GM21786 (cell line): ENCODE measurements around the gene MINDY3.
"Not testable (repeated sequence)": the region's sequence is repeated elsewhere in the genome, so short reads cannot be mapped to it uniquely, and the experiment has no call there.

ENCODE experiments used
- ATAC-seq: cut with Tn5 transposase; IDR thresholded peaks from one replicate; pipeline ENCODE4 v1.9.1; 2021; ENCODE audit not compliant: unreplicated experiment

Gene MINDY3

DNA sequence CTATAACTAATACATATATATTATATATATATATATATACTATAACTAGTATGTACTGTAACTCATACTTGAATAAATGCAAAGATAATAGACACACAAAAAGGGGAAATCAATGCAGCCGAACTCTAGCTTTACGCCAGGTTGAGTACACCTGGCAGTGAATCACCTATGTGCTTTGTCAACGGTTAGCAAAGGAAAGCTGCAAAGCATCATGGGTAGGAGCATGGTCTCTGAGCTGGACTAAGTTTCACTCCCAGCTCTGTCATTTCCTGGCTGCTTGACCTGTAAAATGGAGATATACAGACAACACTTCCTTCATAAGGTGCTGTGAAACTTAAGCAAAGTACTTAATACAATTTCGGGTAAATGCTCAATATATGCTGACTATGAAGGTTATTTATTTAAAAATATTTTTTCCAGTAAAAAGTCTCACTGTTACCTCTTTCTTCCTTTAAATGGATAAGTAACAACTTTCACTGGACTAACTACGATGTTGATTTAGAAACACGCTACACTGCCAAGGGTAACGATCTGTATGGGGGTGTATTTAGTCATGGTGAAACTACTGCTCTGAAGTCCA lies 78.8 kb downstream of the MINDY3 start:
- ATAC-seq: no peak

- ATAC-seq: no peak
These were observed 79.8 kb downstream of the MINDY3 start for GRCh38 chr10:15780353-15781135.

DNA sequence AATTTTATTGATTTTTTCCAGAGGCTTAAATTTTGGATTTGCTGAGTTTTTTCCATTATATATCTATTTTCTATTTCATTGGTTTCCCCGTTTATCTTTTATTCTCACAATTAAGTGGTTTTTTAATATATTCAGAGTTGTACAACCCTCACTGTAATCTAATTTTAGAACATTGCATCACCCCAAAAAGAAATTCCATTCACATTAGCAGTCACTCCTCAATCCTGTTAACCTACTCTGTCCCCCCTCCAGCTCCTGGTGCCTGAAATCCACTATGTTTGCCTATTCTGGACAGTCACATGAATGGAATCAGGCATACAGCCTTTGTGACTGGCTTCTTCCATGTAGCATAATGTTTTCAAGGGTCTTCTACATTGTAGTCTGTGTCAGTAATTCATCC lies 84.8 kb downstream of the MINDY3 start:
- no peak for ATAC-seq

GRCh38 chr10:15774534-15774933 lies 85.8 kb downstream of the MINDY3 start:
- not testable (repeated sequence) for ATAC-seq

DNA sequence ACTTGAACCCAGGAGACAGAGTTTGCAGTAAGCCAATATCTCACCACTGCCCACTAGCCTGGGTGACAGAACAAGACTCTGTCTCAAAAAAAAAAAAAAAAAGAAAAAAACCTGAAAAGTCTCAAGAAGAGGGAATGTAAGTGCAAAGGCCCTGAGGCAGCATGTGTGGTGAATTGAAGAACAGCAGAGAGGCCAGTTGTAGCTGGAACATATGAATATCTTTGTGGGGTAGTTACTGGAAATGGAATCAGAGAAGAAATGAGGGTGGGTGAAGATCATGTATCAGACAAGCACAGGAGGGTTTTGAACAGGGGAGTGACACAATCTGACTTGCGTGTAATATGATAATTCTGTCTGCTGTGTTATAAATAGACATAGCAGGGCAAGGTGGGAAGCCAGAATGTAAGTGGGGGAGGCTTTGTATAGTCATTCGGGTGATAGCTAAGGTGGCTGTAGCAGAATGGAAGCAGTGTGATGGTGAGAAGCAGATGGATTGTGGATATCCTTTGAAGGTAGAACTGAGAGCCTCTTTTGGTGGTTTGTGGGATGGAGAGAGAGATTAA lies 95.3 kb downstream of the MINDY3 start:
- no peak for ATAC-seq

- ATAC-seq: no peak
These were observed 97.3 kb downstream of the MINDY3 start for GRCh38 chr10:15763006-15763405.

DNA sequence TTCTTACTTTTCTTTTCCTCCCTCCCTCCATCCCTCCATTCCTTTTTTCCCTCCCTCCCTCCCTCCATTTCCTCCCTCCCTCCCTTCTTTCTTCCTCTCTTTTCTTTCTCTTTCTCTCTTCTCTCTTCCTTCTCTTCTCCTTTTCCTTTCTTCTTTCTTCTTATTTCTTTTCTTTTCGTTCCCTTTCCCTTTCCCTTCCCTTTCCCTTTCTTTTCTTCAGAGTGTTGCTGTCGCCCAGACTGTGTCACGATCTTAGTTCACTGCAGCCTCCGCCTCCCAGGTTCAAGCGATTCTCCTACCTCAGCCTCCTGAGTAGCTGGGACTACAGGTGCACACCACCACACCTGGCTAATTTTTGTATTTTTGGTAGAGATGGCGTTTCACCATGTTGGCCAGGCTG lies 98.1 kb downstream of the MINDY3 start:
- ATAC-seq: not testable (repeated sequence)

DNA sequence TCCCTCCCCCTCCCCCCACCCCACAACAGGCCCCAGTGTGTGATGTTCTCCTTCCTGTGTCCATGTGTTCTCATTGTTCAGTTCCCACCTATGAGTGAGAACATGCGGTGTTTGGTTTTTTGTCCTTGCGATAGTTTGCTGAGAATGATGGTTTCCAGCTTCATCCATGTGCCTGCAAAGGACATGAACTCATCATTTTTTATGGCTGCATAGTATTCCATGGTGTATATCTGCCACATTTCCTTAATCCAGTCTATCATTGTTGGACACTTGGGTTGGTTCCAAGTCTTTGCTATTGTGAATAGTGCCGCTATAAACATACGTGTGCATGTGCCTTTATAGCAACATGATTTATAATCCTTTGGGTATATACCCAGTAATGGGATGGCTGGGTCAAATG lies 99.1 kb downstream of the MINDY3 start:
- ATAC-seq: not testable (repeated sequence)

DNA sequence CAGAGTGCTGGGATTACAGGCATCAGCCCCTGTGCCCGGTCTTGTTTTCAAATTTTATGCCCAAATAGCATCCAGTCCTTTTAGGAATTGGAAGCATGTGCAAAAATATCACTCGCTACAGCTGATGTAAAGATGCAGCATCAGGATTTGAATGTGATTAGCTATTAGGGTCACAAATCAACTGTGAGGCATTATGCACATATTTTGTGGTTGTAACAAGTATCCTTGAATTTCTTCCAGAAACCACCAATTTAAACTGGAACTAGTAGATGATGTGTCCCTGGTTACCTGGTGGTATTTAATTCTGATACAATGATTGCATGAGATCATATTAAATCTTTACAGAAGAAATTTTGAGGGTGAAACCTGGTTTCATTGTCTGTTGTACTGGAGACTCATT lies 99.6 kb downstream of the MINDY3 start:
- no peak for ATAC-seq

GRCh38 chr10:15759265-15759664 lies 101.0 kb downstream of the MINDY3 start:
- no peak for ATAC-seq

DNA sequence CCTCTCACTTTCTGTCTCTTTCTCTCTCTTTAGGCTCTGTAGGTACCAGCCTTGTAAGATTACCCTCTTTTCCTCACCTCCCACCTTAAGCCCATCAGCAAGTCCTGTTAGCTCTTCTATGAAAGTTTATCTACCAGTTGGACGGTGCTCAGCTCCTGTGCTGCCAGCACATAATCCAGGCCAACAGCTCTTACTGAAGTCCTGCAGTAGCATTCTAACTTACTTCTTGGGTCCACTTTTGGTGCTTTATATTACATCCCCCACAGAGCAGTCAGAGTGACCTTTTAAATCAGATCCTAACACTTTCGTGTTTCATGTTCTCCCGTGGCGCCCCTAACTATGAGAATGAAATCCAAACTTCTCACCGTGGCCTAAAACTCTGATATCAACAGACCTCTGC lies 101.7 kb downstream of the MINDY3 start:
- ATAC-seq: no peak

GRCh38 chr10:15754937-15755336 lies 105.4 kb downstream of the MINDY3 start:
- ATAC-seq: no peak

DNA sequence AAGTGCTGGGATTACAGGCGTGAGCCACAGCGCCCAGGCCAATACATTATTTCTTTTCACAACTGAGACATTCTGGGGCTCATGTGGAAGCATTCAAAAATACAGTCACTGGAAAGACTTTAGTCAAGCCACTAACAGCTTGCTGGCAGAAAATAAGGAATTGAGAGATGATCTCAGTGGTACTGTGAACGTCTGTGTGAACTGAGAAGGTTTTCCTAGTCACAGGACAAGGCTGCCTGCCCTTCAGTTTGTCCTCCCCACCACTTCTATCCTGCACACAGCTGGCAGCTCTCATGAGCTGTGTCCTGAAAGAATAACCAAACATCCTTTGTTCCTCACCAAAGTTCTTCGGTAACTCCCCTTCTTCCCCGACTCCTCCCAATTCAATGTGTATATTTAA lies 109.3 kb downstream of the MINDY3 start:
- no peak for ATAC-seq

- ATAC-seq: no peak
These were observed 112.2 kb downstream of the MINDY3 start for GRCh38 chr10:15748126-15748525.

DNA sequence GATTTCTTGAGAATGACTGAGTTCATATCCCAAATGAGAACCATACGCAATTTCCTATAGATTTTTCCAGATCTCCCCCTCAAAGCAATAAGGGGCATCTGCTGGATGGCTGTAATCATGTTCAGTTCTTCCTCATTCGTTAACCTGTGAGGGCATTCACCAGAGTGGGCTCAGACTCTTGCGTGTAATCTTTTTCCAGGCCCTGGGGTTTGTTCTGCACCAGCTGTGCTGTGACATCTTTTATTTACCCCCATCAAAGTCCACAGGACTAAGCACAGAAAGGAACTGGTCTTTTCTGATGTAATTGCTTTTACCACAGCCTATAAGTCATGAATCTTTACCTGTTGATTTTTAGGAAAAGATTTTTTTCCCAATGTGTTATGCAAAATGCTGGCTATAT lies 112.7 kb downstream of the MINDY3 start:
- no peak for ATAC-seq

- no peak for ATAC-seq
These were observed 114.6 kb downstream of the MINDY3 start for GRCh38 chr10:15745751-15746150.

- no peak for ATAC-seq
These were observed 116.0 kb downstream of the MINDY3 start for GRCh38 chr10:15744217-15744865.

DNA sequence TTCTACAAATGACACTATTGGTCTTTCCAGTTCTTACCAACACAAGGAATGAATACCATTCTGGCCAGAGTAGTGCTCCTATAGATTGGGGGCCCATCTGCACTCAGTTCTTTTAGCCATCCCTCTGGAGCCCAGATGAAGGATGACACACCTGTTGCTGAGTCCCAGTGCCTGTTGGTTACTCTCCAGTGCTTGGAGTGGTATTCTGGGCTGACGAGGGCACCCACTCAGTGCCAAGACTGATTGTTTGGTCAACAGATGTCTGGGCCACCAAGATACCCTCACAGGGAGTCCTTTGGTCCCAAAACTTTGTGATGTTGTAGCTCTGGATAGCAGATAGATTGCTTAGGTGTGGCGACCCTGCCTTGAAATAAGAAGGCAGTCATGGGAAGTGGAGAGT lies 116.9 kb downstream of the MINDY3 start:
- no peak for ATAC-seq

GRCh38 chr10:15742836-15743235 lies 117.5 kb downstream of the MINDY3 start:
- ATAC-seq: no peak

GRCh38 chr10:15742102-15742501 lies 118.2 kb downstream of the MINDY3 start:
- no peak for ATAC-seq

GRCh38 chr10:15741581-15741980 lies 118.7 kb downstream of the MINDY3 start:
- ATAC-seq: no peak

DNA sequence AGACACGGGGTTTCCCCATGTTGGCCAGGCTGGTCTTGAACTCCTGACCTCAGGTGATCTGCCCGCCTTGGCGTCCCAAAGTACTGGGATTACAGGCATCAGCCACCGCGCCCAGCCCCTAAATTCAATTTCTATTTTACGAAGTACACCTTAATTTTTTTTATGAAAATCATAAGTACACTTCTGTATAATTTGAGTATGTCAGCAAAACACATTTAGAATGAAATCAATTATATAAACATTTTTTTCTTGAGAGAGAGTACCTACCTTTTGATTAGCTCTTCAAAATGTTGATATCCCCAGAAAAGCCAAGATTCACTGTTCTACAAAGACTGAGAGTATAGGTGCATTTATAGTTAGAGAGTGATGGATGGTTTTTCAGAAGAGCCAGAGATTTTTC lies 120.0 kb downstream of the MINDY3 start:
- ATAC-seq: no peak
